GM23338 (cell line): Measurements from ENCODE around the gene COX7A2. TPM values are rescaled to one million over a fixed set of nuclear protein-coding genes. Genes with fewer than 3 reads are reported as not detected.

Experiments used
- ATAC-seq: fragments of 200-7000 bp; cut with Tn5 transposase; 3 replicates; pipeline ENCODE4 v1.9.1; 2020
- DNase-seq: peaks from one replicate; pipeline ENCODE4 v3.0.0-alpha.2; 2015; ENCODE audit warnings: low spot score
- H2AFZ ChIP-seq: fragments of 200-600 bp; sonication (generic); 2 replicates; pipeline ENCODE4 v1.8.0; 2016; ENCODE audit warnings: antibody characterized with exemption, mild to moderate bottlenecking, moderate library complexity
- H3F3A ChIP-seq: fragments of 200-600 bp; sonication (generic); replicated peaks from 2 replicates; pipeline ENCODE4 v1.8.0; 2017; ENCODE audit warnings: antibody characterized with exemption, mixed run types, low read depth
- H3K27ac ChIP-seq: fragments of 200-600 bp; sonication (generic); 2 replicates; pipeline ENCODE4 v1.6.1; 2016; ENCODE audit warnings: low read depth
- H3K27me3 ChIP-seq: fragments of 200-600 bp; sonication (generic); 2 replicates; pipeline ENCODE4 v1.8.0; 2016; ENCODE audit warnings: mild to moderate bottlenecking, mixed run types, moderate library complexity; ENCODE audit not compliant: insufficient read depth
- H3K36me3 ChIP-seq: fragments of 200-600 bp; sonication (generic); 2 replicates; pipeline ENCODE4 v1.8.0; 2016; ENCODE audit warnings: mild to moderate bottlenecking; ENCODE audit not compliant: insufficient read depth
- H3K4me1 ChIP-seq: fragments of 200-600 bp; sonication (generic); 2 replicates; pipeline ENCODE4 v1.8.0; 2016; ENCODE audit warnings: mild to moderate bottlenecking, moderate library complexity; ENCODE audit not compliant: insufficient read depth
- H3K4me2 ChIP-seq: fragments of 200-600 bp; sonication (generic); 2 replicates; pipeline ENCODE4 v1.7.1; 2017; ENCODE audit warnings: mixed run types
- H3K4me3 ChIP-seq: fragments of 200-600 bp; sonication (generic); 2 replicates; pipeline ENCODE4 v1.6.1; 2016; ENCODE audit warnings: mixed run types
- H3K79me2 ChIP-seq: fragments of 200-600 bp; sonication (generic); replicated peaks from 2 replicates; pipeline ENCODE4 v1.8.0; 2017; ENCODE audit warnings: mild to moderate bottlenecking; ENCODE audit not compliant: insufficient read depth
- H3K9me2 ChIP-seq: fragments of 200-600 bp; sonication (generic); 2 replicates; pipeline ENCODE4 v1.8.0; 2017; ENCODE audit not compliant: insufficient read depth
- H4K20me1 ChIP-seq: fragments of 200-600 bp; sonication (generic); replicated peaks from 2 replicates; pipeline ENCODE4 v1.8.0; 2017; ENCODE audit warnings: mild to moderate bottlenecking; ENCODE audit not compliant: insufficient read depth
- H3K27ac Mint-ChIP-seq: 2 replicates; pipeline ENCODE4 v1.8.0; 2020; ENCODE audit warnings: inconsistent platforms, mild to moderate bottlenecking, moderate library complexity, mixed read lengths
- H3K27me3 Mint-ChIP-seq: 3 replicates; pipeline ENCODE4 v1.8.0; 2022; ENCODE audit warnings: low read depth, mild to moderate bottlenecking, moderate library complexity, mixed read lengths, inconsistent platforms; ENCODE audit not compliant: insufficient read depth, poor library complexity
- H3K36me3 Mint-ChIP-seq: 3 replicates; pipeline ENCODE4 v1.8.0; 2021; ENCODE audit warnings: low read depth, mild to moderate bottlenecking, inconsistent platforms, moderate library complexity, mixed read lengths
- H3K4me1 Mint-ChIP-seq: 3 replicates; pipeline ENCODE4 v1.8.0; 2020; ENCODE audit warnings: mild to moderate bottlenecking, inconsistent platforms, mixed read lengths
- H3K4me3 Mint-ChIP-seq: 3 replicates; pipeline ENCODE4 v1.8.0; 2021; ENCODE audit warnings: moderate library complexity, mild to moderate bottlenecking, inconsistent platforms, mixed read lengths
- H3K9me3 Mint-ChIP-seq: 3 replicates; pipeline ENCODE4 v1.8.0; 2020; ENCODE audit warnings: moderate library complexity, mild to moderate bottlenecking, inconsistent platforms, mixed read lengths
- CREB1 ChIP-seq: fragments of 250-450 bp; sonication (Bioruptor Pico); IDR thresholded peaks from 2 replicates; pipeline ENCODE4 v1.5.0; 2020; ENCODE audit warnings: low read depth, mild to moderate bottlenecking, moderate library complexity
- JUNB ChIP-seq: IDR thresholded peaks from one replicate; pipeline ENCODE4 v1.6.1; 2016; ENCODE audit warnings: antibody characterized with exemption; ENCODE audit not compliant: unreplicated experiment
- NANOG ChIP-seq: IDR thresholded peaks from 2 replicates; pipeline ENCODE4 v1.6.1; 2016; ENCODE audit warnings: antibody characterized with exemption, borderline replicate concordance
- POLR2AphosphoS5 ChIP-seq: IDR thresholded peaks from 2 replicates; pipeline ENCODE4 v1.6.1; 2016; ENCODE audit warnings: antibody characterized with exemption, low read depth
- STAT1 ChIP-seq: IDR thresholded peaks from one replicate; pipeline ENCODE4 v1.6.1; 2016; ENCODE audit warnings: antibody characterized with exemption; ENCODE audit not compliant: unreplicated experiment
- ZNF114 ChIP-seq: fragments of 250-450 bp; sonication (Bioruptor Pico); IDR thresholded peaks from 2 replicates; pipeline ENCODE4 v1.5.0; 2020; ENCODE audit warnings: mild to moderate bottlenecking, moderate library complexity
- polyA plus RNA-seq: library from polyadenylated mRNA; unstranded; fragments of >200 nt; fragmentation: Nextera tagmentation; extraction: Ambion mirVana; gene quantifications from 2 replicates; pipeline ENCODE4 v1.2.1, GENCODE V29; 2016
- total RNA-seq: library from RNA; depleted of rRNA; stranded (reverse); fragments of >200 nt; shearing (Covaris generic); gene quantifications from 2 replicates; pipeline ENCODE4 v1.2.3, GENCODE V29; 2014; rRNA removed
- TF ChIP-seq, protein P1 (sequence below): IDR thresholded peaks from one replicate; pipeline ENCODE4 v1.6.1; 2018; ENCODE audit warnings: antibody characterized with exemption; ENCODE audit not compliant: unreplicated experiment

The COX7A2 gene
- total and polyA plus RNA-seq, 2 experiments from 2014 or later = 93.7 to 963 TPM

- TF ChIP-seq, protein P1, sequence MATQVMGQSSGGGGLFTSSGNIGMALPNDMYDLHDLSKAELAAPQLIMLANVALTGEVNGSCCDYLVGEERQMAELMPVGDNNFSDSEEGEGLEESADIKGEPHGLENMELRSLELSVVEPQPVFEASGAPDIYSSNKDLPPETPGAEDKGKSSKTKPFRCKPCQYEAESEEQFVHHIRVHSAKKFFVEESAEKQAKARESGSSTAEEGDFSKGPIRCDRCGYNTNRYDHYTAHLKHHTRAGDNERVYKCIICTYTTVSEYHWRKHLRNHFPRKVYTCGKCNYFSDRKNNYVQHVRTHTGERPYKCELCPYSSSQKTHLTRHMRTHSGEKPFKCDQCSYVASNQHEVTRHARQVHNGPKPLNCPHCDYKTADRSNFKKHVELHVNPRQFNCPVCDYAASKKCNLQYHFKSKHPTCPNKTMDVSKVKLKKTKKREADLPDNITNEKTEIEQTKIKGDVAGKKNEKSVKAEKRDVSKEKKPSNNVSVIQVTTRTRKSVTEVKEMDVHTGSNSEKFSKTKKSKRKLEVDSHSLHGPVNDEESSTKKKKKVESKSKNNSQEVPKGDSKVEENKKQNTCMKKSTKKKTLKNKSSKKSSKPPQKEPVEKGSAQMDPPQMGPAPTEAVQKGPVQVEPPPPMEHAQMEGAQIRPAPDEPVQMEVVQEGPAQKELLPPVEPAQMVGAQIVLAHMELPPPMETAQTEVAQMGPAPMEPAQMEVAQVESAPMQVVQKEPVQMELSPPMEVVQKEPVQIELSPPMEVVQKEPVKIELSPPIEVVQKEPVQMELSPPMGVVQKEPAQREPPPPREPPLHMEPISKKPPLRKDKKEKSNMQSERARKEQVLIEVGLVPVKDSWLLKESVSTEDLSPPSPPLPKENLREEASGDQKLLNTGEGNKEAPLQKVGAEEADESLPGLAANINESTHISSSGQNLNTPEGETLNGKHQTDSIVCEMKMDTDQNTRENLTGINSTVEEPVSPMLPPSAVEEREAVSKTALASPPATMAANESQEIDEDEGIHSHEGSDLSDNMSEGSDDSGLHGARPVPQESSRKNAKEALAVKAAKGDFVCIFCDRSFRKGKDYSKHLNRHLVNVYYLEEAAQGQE = no peak
- TF ChIP-seq NANOG = no peak
These were observed 47.4 kb downstream of the COX7A2 start (continued) for GRCh38 chr6:75196081-75196687.

GRCh38 chr6:75188221-75188925 is 55.2 kb downstream of the COX7A2 start:
- no peak overlapping the region for H3K4me2 ChIP-seq
- no peaks in the 10 kb centered on the region for H3K36me3 ChIP-seq
- H3K4me3 Mint-ChIP-seq = no peak overlapping the region
- H3K9me3 Mint-ChIP-seq = 0 out of 3 replicates have a peak, but pooled peaks cover 4% of the 10 kb centered on the region
- no peak overlapping the region for H3K27ac ChIP-seq
- H2AFZ ChIP-seq = no peak overlapping the region
- TF ChIP-seq JUNB = no peak
- TF ChIP-seq, protein P1 = no peak
- TF ChIP-seq STAT1 = no peak
- TF ChIP-seq POLR2AphosphoS5 = no peak
- TF ChIP-seq ZNF114 (CRISPR knock-in tag) = no peak
- no peak for TF ChIP-seq CREB1 (CRISPR knock-in tag)
- ATAC-seq (no peak), DNase-seq (no peak)
- no peaks in the 10 kb centered on the region for H3K27me3 ChIP-seq
- no peaks in the 10 kb centered on the region for H3K4me1 ChIP-seq
- no peaks in the 10 kb centered on the region for H3K4me1 Mint-ChIP-seq
- no peaks in the 10 kb centered on the region for H3K27me3 Mint-ChIP-seq
- no peaks in the 10 kb centered on the region for H4K20me1 ChIP-seq
- H3F3A ChIP-seq = no peaks in the 10 kb centered on the region
- H3K36me3 Mint-ChIP-seq = no peaks in the 10 kb centered on the region
- no peak overlapping the region for H3K27ac Mint-ChIP-seq
- H3K79me2 ChIP-seq = no peaks in the 10 kb centered on the region
- H3K9me2 ChIP-seq = no peaks in the 10 kb centered on the region
- H3K4me3 ChIP-seq = no peak overlapping the region

Other genes starting within 250 kb of the COX7A2 start
- 4.0 and 6.3 TPM in 2 replicates for gene COL12A1, start 37.7 kb downstream of the COX7A2 start, total RNA-seq
- gene COL12A1, start 37.7 kb downstream of the COX7A2 start, polyA plus RNA-seq = 0.39 and 1.2 TPM in 2 replicates
- gene TMEM30A, start 41.0 kb upstream of the COX7A2 start, total RNA-seq = 99.9 and 101 TPM in 2 replicates
- gene TMEM30A, start 41.0 kb upstream of the COX7A2 start, polyA plus RNA-seq = 52.6 and 61.7 TPM in 2 replicates
- 3.4 and 3.7 TPM in 2 replicates for gene FILIP1, start 250.0 kb upstream of the COX7A2 start, total RNA-seq
- 4.7 and 6.4 TPM in 2 replicates for gene FILIP1, start 250.0 kb upstream of the COX7A2 start, polyA plus RNA-seq